ENCODE measurements around the gene PKP3. TPM values are rescaled to one million over a fixed set of nuclear protein-coding genes. Genes with fewer than 3 reads are reported as not detected.

The PKP3 gene
- total RNA-seq, 3 donors from 2014 or later: 0.32 to 60.9 (median 36.7) TPM

- intact Hi-C loops (cut with DNase I; ENCODE audit: low total_unique reads): loop anchor here (5.0 kb wide), 1 partner anchor 1286 kb away; no protein-coding TSS in a partner anchor
- TF ChIP-seq CTCF (IDR thresholded peaks at IDR 0.05) (no peak), POLR2A (IDR thresholded peaks at IDR 0.05) (no peak), POLR2AphosphoS5 (IDR thresholded peaks at IDR 0.05) (no peak)
- H3K9me3 ChIP-seq: no peaks in the 10 kb centered on the region
- H3K4me1 ChIP-seq: peaks cover 0 to 8% of the 10 kb centered on the region in 2 donors
- peak overlapping the region; percentile 42 to 75 (median 65) for H3K4me3 ChIP-seq
- peaks cover 0 to 3% of the 10 kb centered on the region in 2 donors for H3K27me3 ChIP-seq
- no peak for DNase-seq (ENCODE audit: low spot score in 2 of 2)
- peak overlapping the region; percentile 63 to 86 for H3K27ac ChIP-seq
- no peaks in the 10 kb centered on the region for H3K36me3 ChIP-seq
These were observed 22.2 kb downstream of the PKP3 start for GRCh38 chr11:416051-416756.

DNA sequence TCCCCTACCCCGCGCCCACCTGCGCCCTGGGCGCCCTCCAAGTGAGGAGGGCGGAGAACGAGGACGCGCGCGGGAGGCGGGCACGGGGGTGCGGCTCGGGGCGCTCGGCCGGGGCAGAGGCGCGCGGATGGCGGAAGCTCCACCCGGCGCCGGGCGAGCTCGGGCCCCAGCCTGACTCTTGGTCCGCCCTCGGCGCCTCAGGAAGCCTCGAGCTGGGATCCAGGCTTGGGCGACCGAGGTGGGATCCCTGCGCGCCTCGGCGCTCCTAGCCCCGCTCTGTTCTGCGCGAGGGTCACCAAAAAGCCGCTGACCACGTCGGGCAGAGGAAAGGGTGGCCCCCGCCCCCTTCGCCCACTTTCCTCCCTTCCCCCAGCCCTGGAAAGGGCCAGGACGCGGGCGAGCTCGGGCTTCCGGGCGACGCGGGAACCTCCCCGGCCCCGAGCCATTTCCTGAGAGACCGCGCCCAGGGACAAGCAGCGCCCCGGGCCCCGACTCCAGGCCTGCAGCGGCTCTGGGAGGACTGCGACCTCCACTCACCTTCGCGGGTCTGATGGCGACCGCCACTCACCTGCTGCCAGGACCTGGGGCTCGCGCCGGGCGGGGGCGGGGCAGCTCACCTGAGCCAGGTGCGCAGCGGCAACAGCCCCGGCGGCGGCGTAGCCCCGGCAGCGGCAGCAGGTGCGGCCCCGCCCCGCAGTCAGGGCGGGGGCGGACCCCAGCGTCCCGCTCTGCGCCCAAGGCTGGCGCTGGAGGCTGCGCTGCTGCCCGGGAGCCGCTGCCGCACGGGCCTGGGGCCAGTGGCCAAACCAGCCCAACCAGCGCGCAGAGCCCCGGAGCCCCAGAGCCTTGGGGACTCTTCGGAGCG is 23.0 kb downstream of the PKP3 start:
- H3K27me3 ChIP-seq: peaks cover 0 to 3% of the 10 kb centered on the region in 2 donors
- peak overlapping the region; percentile 42 to 75 (median 65) for H3K4me3 ChIP-seq
- no peaks in the 10 kb centered on the region for H3K9me3 ChIP-seq
- H3K36me3 ChIP-seq: no peaks in the 10 kb centered on the region
- intact Hi-C loops (cut with DNase I; ENCODE audit: low total_unique reads): loop anchor here (5.0 kb wide), 1 partner anchor 1285 kb away; no protein-coding TSS in a partner anchor
- TF ChIP-seq CTCF (IDR thresholded peaks at IDR 0.05) (no peak), POLR2AphosphoS5 (IDR thresholded peaks at IDR 0.05) (peak in 1 of 3 donors; percentile 9)
- DNase-seq (ENCODE audit: low spot score in 2 of 2): no peak
- H3K4me1 ChIP-seq: peaks cover 0 to 8% of the 10 kb centered on the region in 2 donors
- H3K27ac ChIP-seq: peak overlapping the region; percentile 63 to 86

DNA sequence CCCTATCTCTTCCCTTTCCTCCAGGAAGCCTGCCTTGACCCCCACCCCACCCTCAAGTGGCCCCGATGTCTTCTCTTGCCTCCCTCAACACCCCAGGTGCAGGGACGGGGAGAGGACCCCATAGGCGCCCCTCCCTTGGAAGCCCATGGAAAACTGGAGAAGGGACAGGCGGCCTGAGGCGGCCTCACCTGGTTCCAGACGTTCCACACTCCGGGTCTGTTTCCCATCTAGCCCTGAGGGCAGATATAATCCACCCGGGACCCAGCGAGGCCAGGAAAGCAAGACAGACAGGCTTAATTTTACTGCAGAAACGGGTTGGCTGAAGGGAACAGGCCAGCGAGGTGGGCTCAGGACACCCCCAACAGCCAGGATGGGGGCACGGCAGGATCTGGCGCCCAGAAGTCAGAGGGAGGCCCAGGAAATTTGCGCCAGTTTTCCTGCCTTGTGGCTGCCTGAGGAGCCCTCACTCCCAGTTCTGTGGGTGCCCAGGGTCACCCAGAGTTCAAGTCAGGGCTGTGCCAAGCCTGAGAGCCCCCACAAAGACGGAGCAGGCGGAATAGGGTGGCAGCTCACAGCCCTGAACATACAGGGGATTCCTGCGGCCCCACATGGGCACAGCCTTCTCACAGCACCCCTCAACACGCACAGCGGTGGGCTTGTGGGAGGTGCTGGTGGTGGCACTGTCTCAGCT is 23.8 kb downstream of the PKP3 start:
- peak overlapping the region; percentile 42 to 75 (median 65) for H3K4me3 ChIP-seq
- no peaks in the 10 kb centered on the region for H3K9me3 ChIP-seq
- no peak for DNase-seq (ENCODE audit: low spot score in 2 of 2)
- intact Hi-C loops (cut with DNase I; ENCODE audit: low total_unique reads): loop anchor here (5.0 kb wide), 1 partner anchor 1285 kb away; no protein-coding TSS in a partner anchor
- TF ChIP-seq POLR2A (IDR thresholded peaks at IDR 0.05): no peak
- no peak for TF ChIP-seq CTCF (IDR thresholded peaks at IDR 0.05)
- no peak for TF ChIP-seq POLR2AphosphoS5 (IDR thresholded peaks at IDR 0.05)
- peak overlapping the region; percentile 63 to 86 for H3K27ac ChIP-seq
- peaks cover 0 to 3% of the 10 kb centered on the region in 2 donors for H3K27me3 ChIP-seq
- peaks cover 0 to 8% of the 10 kb centered on the region in 2 donors for H3K4me1 ChIP-seq
- H3K36me3 ChIP-seq: no peaks in the 10 kb centered on the region

GRCh38 chr11:418343-419247 is 24.6 kb downstream of the PKP3 start:
- Histone ChIP-seq H3K36me3 (no peaks in the 10 kb centered on the region), H3K9me3 (no peaks in the 10 kb centered on the region), H3K4me3 (no peak overlapping the region), H3K27me3 (peaks cover 0 to 3% of the 10 kb centered on the region in 2 donors), H3K27ac (no peak overlapping the region), H3K4me1 (peaks cover 0 to 8% of the 10 kb centered on the region in 2 donors)
- DNase-seq (ENCODE audit: low spot score in 2 of 2): no peak
- intact Hi-C loops (cut with DNase I; ENCODE audit: low total_unique reads): loop anchor here (5.0 kb wide), 1 partner anchor 1284 kb away; no protein-coding TSS in a partner anchor
- TF ChIP-seq POLR2A (IDR thresholded peaks at IDR 0.05): no peak
- TF ChIP-seq POLR2AphosphoS5 (IDR thresholded peaks at IDR 0.05): no peak
- TF ChIP-seq CTCF (IDR thresholded peaks at IDR 0.05): no peak

Measured in breast epithelium (tissue), 4 donors.